Measurements from ENCODE around the gene LASP1NB.
A peak's percentile ranks its signal among the peaks of the same experiment; 100 is the strongest.
"Not testable (repeated sequence)": the region's sequence is repeated elsewhere in the genome, so short reads cannot be mapped to it uniquely, and the experiment has no call there.

Gene LASP1NB

DNA sequence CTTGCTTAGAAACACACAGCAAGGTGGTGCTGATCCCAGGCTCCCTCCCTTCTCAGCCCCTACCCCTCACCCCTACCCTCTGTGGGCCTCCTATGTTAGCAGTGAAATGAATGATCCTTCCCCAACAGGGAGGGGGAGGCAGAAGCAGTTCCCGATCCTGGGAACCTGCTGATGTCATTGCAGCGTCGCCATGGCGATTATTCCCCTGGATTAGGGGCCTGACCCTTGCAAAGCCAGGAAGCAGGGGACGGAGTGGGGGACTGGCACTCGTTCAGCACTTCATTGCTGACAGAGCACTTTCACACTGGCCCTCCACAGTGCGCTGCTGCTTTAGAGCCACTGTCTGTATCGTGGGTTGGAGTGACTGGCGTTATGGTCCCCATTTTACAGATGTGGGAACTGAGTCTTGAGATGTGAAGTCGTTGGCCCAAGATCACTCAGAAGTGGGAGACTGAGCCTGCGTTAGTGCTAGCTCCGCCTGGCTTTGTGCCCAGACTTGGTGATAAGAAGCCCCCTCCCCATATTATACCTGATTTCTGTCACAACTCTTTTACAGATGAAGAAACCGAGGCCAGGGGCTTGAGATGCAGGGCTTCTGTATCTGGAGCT is 29.0 kb upstream of the LASP1NB start:
- DNase-seq (ENCODE audit: low spot score) (no peak), ATAC-seq (peak; percentile 7)

- peak; percentile 91 for DNase-seq (ENCODE audit: low spot score)
- peak; percentile 73 for ATAC-seq
Measured at GRCh38 chr17:38897176-38897575, 28.2 kb upstream of the LASP1NB start.

GRCh38 chr17:38897671-38898290 is 27.6 kb upstream of the LASP1NB start:
- DNase-seq (ENCODE audit: low spot score) (no peak), ATAC-seq (peak; percentile 46)

DNA sequence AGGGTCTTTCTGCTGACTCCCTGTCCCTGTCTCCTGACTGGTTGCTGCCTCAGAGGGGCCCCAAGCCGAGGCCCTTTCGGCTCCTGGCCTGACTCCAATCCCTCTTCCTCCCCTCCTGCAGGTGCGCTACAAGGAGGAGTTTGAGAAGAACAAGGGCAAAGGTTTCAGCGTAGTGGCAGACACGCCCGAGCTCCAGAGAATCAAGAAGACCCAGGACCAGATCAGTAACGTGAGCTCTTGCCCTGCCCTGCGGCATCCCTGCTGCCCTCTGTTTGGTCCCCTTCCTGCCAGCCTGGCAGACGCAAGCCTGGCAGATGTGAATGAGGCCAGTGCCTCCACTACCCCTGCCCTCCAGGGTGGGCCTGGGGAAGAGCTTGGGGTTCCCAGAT is 27.1 kb upstream of the LASP1NB start:
- ATAC-seq (no peak), DNase-seq (ENCODE audit: low spot score) (no peak)

DNA sequence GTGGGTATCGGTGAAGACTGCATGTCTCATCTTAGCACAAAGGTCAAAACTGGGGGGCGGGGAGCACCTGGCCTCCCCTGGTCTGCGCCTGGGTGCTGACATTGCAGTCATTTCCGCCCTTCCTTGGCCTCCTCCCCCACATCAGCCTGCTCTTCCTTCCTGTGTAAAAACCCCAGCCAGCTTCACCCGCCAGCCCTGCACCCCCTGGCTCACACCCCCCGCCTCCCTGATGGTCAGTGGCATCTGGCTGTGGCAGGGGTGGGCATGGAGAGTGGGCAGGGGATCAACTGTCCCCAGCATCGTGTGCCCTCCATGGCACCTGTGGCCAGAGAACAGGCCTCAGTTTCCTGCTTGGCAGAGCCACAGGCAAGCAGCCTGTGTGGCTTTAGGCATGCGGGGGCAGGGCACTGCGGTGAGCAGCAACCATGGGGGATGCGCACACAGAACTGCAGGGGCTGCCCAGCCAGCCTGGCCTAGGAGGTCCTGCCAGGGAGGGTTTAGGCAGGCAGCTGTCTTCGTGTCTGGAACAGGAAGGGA is 26.5 kb upstream of the LASP1NB start:
- DNase-seq (ENCODE audit: low spot score) (no peak), ATAC-seq (no peak)

GRCh38 chr17:38899421-38899820 is 26.0 kb upstream of the LASP1NB start:
- DNase-seq (ENCODE audit: low spot score) (no peak), ATAC-seq (no peak)

DNA sequence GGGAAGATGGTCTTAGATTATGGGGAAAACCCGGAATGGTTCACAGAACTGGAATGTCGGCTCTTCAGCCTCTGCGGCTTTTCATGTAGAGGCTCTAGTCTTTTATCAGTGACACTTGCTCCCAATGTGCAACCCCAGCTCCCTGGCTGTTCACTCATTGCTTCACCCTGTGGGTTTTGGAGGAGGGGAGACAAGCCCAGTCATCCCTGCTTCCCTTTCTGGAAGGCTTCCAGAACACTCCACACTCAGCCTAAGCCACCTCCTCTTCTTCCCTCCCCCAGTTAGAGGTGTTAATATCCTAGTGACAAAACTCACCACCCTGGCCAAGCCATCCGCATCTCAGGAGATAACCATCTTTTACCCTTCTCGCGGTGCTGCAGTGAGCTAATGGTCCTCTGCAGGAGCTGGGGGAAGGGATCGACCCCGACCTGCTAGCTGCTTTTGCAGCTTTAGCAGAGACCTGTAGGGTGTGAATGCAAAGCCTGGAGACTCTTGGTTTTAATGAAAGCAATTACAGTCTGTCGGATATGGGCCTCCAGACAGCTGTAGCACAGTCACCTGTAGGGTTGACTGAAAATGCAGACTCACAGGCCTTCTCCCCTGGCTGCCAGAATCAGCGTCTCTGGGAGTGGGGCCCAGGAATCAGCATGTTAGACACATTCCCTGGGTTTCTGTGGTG is 24.3 kb upstream of the LASP1NB start:
- DNase-seq (ENCODE audit: low spot score) (no peak), ATAC-seq (peak; percentile 8)

GRCh38 chr17:38903404-38903803 is 22.0 kb upstream of the LASP1NB start:
- DNase-seq (ENCODE audit: low spot score), result no peak
- ATAC-seq, result no peak

GRCh38 chr17:38904892-38905291 is 20.5 kb upstream of the LASP1NB start:
- DNase-seq (ENCODE audit: low spot score) (no peak), ATAC-seq (no peak)

DNA sequence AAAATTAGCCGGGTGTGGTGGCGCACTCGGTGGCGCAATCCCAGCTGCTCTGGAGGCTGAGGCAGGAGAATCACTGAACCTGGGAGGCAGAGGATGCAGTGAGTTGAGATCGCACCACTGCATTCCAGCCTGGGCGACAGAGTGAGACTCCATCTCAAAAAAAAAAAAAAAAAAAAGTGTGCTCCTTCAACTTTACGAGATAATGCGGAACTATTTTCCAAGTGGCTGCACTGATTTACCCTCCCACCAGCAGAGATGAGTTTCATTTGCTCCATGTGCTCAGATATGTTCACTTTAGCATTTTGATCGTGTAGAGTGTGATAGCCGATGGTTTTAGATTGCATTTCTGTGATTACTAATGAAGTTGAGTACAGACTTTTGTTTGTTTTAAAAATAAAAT is 20.0 kb upstream of the LASP1NB start:
- ATAC-seq (no peak), DNase-seq (ENCODE audit: low spot score) (no peak)

- DNase-seq (ENCODE audit: low spot score) (no peak), ATAC-seq (no peak)
Measured at GRCh38 chr17:38906460-38907228, 18.8 kb upstream of the LASP1NB start.

- DNase-seq (ENCODE audit: low spot score), result no peak
- no peak for ATAC-seq
Measured at GRCh38 chr17:38907930-38908675, 17.3 kb upstream of the LASP1NB start.

DNA sequence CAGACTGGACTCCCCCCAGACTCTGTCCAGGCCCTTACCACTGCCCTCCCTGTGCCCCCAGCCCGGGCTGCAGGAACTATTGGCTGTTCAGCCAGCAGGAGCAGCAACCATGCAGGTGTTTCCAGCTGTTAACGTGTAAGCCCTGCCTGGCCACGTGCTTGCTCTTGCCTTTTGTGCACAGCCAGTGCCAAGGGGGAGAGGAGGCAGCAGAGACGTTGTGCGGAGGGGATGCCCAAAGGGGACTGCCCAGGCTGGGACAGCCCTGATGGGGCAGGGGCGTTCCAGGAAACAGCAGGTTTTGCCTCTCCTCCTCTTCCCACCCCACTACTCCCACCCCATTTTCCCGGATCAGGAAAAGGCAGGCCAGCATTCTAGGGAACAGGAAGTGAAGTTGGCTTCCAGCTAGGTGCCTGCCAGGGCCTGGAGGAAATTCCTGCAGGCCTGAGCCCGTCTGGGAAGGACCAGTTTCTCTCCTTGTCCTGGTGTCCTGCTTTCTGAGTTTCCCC is 16.7 kb upstream of the LASP1NB start:
- DNase-seq (ENCODE audit: low spot score) (no peak), ATAC-seq (no peak)

DNA sequence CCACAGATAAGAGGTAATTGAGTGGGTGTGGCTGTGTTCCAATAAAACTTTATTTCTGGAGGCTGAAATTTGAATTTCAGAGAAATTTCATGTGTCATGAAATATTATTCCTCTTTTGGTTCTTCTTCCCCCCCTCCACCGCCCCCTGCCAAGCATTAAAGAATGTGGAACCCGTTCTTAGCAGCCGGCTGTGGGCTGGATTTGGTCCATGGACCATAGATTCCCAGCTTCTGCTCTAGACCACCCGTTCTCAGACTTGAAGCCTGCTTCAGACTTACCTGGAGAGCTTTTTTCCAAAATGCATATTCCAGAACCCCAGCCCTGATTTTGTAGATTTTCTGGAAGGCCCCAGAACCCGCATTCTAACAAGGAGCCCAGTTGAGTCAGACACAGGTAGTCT is 15.1 kb upstream of the LASP1NB start:
- DNase-seq (ENCODE audit: low spot score), result peak; percentile 22
- ATAC-seq, result no peak

GRCh38 chr17:38911081-38911730 is 14.2 kb upstream of the LASP1NB start:
- ATAC-seq, result no peak
- DNase-seq (ENCODE audit: low spot score), result peak; percentile 45

- not testable (repeated sequence) for DNase-seq (ENCODE audit: low spot score); ATAC-seq
Measured at GRCh38 chr17:38911731-38912081, 13.7 kb upstream of the LASP1NB start.

DNA sequence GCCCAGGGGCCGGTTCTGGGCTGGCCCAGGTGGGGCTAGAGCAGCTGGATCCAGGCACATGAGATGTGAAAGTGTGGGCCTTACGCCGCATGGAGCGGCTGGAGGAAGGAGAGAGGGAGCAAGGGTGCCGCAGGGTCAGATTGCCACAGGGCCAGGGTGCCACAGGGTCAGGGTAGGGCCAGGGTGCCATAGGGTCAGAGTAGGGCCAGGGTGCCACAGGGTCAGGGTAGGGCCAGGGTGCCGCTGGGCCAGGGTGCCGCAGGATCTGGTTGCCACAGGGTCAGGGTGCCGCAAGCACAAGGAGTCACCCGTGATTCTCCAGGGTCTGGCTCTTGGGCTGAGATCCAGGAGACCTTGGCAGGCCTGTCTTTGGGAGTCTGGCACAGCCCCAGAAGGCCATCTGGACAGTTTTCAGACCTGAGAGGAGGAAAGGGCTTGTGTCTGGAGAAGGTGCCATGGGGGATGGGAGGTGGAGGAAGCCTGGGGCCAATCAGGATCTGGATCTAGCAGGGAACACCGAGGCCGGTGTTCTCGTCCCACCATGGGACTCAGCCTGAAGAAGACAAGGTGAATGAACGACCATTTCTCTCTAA is 13.1 kb upstream of the LASP1NB start:
- peak; percentile 89 for DNase-seq (ENCODE audit: low spot score)
- ATAC-seq, result peak; percentile 94

DNA sequence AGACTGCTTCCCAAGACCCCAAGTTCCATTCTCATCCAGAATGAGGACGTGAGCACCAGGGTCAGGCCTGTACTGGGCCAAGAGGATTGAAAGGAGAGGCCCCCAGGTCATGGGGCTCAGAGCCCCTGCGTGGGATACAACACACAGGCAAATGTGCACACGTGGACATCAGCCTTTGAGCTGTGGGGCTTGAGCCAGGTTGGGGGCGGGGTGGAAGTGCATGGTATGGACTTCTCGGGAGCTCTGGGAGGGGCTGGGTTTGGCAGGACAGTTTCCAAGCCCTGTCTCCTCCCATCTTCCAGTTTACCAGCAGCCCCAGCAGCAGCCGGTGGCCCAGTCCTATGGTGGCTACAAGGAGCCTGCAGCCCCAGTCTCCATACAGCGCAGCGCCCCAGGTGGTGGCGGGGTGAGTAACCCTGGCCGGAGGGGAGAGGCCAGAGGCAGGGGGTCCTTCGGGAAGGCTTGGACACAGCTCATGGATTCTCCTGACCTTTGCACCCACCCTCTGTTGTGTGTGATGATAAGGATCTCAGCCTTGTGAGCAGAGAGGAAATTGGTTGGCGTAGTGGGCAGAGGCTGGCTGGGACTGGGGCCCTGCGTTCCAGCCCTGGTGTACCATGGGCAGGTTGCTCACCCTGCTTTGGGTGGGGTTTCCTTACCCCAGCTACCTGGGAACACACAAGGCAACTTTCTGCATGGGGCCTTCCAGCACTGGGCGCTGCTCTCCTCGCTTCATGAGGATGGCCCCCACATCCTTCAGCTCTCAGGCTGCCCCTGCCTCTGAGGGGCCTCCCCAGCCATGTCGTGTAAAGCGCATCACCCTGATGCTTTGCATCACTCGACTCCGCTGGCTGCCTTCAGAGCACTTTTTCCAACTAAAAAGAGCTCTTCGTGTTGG is 10.4 kb upstream of the LASP1NB start:
- DNase-seq (ENCODE audit: low spot score) (peak; percentile 42), ATAC-seq (peak; percentile 30)

- ATAC-seq (no peak), DNase-seq (ENCODE audit: low spot score) (no peak)
Measured at GRCh38 chr17:38915639-38915995, 9.8 kb upstream of the LASP1NB start.

Data from left lobe of liver (tissue), 2 donors.